Skeletal muscle satellite cell (primary cell): ENCODE results near the gene RRBP1.

Experiments used
- H3K27me3 ChIP-seq: 2 replicates; pipeline ENCODE4 v1.7.0; 2013; ENCODE audit warnings: low read length; ENCODE audit not compliant: control insufficient read depth, insufficient read depth
- H3K36me3 ChIP-seq: 2 replicates; pipeline ENCODE4 v1.7.0; 2013; ENCODE audit warnings: mild to moderate bottlenecking, control low read depth, low read length; ENCODE audit not compliant: insufficient read depth
- H3K4me1 ChIP-seq: 2 replicates; pipeline ENCODE4 v1.7.0; 2013; ENCODE audit warnings: low read length; ENCODE audit not compliant: control insufficient read depth, insufficient read depth
- H3K4me2 ChIP-seq: 2 replicates; pipeline ENCODE4 v1.7.0; 2013; ENCODE audit warnings: mild to moderate bottlenecking, low read length
- H3K4me3 ChIP-seq: 2 replicates; pipeline ENCODE4 v1.7.0; 2013; ENCODE audit warnings: low read length
- H3K9ac ChIP-seq: 2 replicates; pipeline ENCODE4 v1.7.0; 2013; ENCODE audit warnings: mild to moderate bottlenecking, low read depth, low read length, moderate library complexity
- H3K9me3 ChIP-seq: replicated peaks from 2 replicates; pipeline ENCODE4 v1.7.0; 2013; ENCODE audit warnings: mild to moderate bottlenecking, control low read depth, low read length

The RRBP1 gene

GRCh38 chr20:17617868-17618672, 64.0 kb downstream of the RRBP1 start:
- H3K4me3 ChIP-seq: no peak overlapping the region
- peaks cover 99% of the 10 kb centered on the region for H3K36me3 ChIP-seq
- no peak overlapping the region for H3K9ac ChIP-seq
- no peaks in the 10 kb centered on the region for H3K27me3 ChIP-seq
- H3K4me2 ChIP-seq: no peak overlapping the region
- H3K9me3 ChIP-seq: no peaks in the 10 kb centered on the region
- no peaks in the 10 kb centered on the region for H3K4me1 ChIP-seq

GRCh38 chr20:17617212-17617867, 64.7 kb downstream of the RRBP1 start:
- peaks cover 98% of the 10 kb centered on the region for H3K36me3 ChIP-seq

GRCh38 chr20:17616480-17617211, 65.4 kb downstream of the RRBP1 start:
- no peak overlapping the region for H3K4me3 ChIP-seq
- H3K4me2 ChIP-seq: no peak overlapping the region
- H3K9ac ChIP-seq: no peak overlapping the region
- no peaks in the 10 kb centered on the region for H3K27me3 ChIP-seq
- peaks cover 91% of the 10 kb centered on the region for H3K36me3 ChIP-seq
- no peaks in the 10 kb centered on the region for H3K9me3 ChIP-seq
- H3K4me1 ChIP-seq: no peaks in the 10 kb centered on the region

More at GRCh38 chr20:17617212-17617867, 64.7 kb downstream of the RRBP1 start:
- Histone ChIP-seq H3K4me2 (no peak overlapping the region), H3K4me1 (no peaks in the 10 kb centered on the region), H3K9ac (no peak overlapping the region), H3K4me3 (no peak overlapping the region), H3K27me3 (no peaks in the 10 kb centered on the region), H3K9me3 (no peaks in the 10 kb centered on the region)

- H3K9me3 ChIP-seq: no peaks in the 10 kb centered on the region
- H3K27me3 ChIP-seq: no peaks in the 10 kb centered on the region
- no peak overlapping the region for H3K9ac ChIP-seq
- H3K4me3 ChIP-seq: no peak overlapping the region
- H3K4me2 ChIP-seq: no peak overlapping the region
- no peaks in the 10 kb centered on the region for H3K4me1 ChIP-seq
- H3K36me3 ChIP-seq: peaks cover 83% of the 10 kb centered on the region
Observed at GRCh38 chr20:17615645-17616479, 66.2 kb downstream of the RRBP1 start.

GRCh38 chr20:17614812-17615644, 67.0 kb downstream of the RRBP1 start:
- Histone ChIP-seq H3K9me3 (no peaks in the 10 kb centered on the region), H3K36me3 (peaks cover 78% of the 10 kb centered on the region), H3K4me2 (no peak overlapping the region), H3K9ac (no peak overlapping the region), H3K4me3 (no peak overlapping the region), H3K4me1 (no peaks in the 10 kb centered on the region), H3K27me3 (no peaks in the 10 kb centered on the region)

GRCh38 chr20:17614176-17614811, 67.7 kb downstream of the RRBP1 start:
- Histone ChIP-seq H3K4me2 (no peak overlapping the region), H3K9me3 (no peaks in the 10 kb centered on the region), H3K4me3 (no peak overlapping the region), H3K36me3 (peaks cover 76% of the 10 kb centered on the region), H3K4me1 (no peaks in the 10 kb centered on the region), H3K9ac (no peak overlapping the region), H3K27me3 (no peaks in the 10 kb centered on the region)

GRCh38 chr20:17613328-17614175, 68.5 kb downstream of the RRBP1 start:
- Histone ChIP-seq H3K9me3 (no peaks in the 10 kb centered on the region), H3K36me3 (peaks cover 75% of the 10 kb centered on the region), H3K4me1 (no peaks in the 10 kb centered on the region), H3K9ac (no peak overlapping the region), H3K4me2 (no peak overlapping the region), H3K27me3 (no peaks in the 10 kb centered on the region), H3K4me3 (no peak overlapping the region)

- no peaks in the 10 kb centered on the region for H3K27me3 ChIP-seq
- no peaks in the 10 kb centered on the region for H3K4me1 ChIP-seq
- H3K4me2 ChIP-seq: no peak overlapping the region
- no peak overlapping the region for H3K9ac ChIP-seq
- no peaks in the 10 kb centered on the region for H3K9me3 ChIP-seq
- H3K4me3 ChIP-seq: no peak overlapping the region
- H3K36me3 ChIP-seq: peaks cover 70% of the 10 kb centered on the region
Observed at GRCh38 chr20:17612992-17613327, 69.1 kb downstream of the RRBP1 start.

GRCh38 chr20:17612287-17612991, 69.6 kb downstream of the RRBP1 start:
- Histone ChIP-seq H3K36me3 (peaks cover 70% of the 10 kb centered on the region), H3K27me3 (no peaks in the 10 kb centered on the region), H3K9ac (no peak overlapping the region), H3K4me2 (no peak overlapping the region), H3K9me3 (no peaks in the 10 kb centered on the region), H3K4me1 (no peaks in the 10 kb centered on the region), H3K4me3 (no peak overlapping the region)
